DND-41 (cell line): ENCODE measurements around the gene MTOR.

Experiments
- EZH2 ChIP-seq: IDR thresholded peaks from 3 replicates; pipeline ENCODE4 v1.6.1; 2012; ENCODE audit warnings: borderline replicate concordance, low read depth, mild to moderate bottlenecking, moderate library complexity, low read length, inconsistent platforms; ENCODE audit not compliant: severe bottlenecking
- TF ChIP-seq, protein P1 (sequence below): IDR thresholded peaks from 2 replicates; pipeline ENCODE4 v1.5.1; 2012; ENCODE audit warnings: borderline replicate concordance, low read length, moderate library complexity, mild to moderate bottlenecking; ENCODE audit not compliant: poor library complexity, severe bottlenecking; ENCODE audit errors: extremely low read depth

DNA sequence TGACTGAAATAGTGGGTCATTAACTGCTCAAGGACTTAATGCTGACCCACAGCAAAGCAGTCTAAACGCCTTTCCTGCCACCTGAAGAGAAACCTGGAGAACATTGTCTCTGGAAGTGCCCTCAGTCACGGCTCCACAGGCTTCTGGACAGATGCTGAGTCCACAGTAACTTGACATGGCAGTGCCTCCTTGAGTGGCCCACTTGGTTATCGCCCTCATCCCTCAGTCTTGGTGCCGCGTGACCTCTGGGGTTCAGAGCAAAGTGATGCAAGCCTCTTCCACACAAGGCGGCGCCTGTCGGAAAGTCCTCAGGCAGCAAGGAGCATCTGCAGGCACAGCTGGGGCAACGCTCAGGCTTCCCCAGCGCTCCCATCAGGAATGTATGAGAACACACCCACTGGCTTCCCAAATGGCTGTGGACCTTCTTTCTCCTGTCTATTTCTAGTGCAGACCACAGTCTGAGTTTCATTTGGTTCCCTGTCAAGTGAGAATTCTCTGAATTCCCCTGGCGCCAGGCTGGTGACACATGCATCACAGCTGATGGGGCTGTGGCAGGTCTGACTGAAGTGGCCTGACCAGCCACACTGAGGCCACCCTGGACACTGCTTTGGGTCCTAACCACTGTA lies 86.2 kb downstream of the MTOR start:
- TF ChIP-seq, protein P1, sequence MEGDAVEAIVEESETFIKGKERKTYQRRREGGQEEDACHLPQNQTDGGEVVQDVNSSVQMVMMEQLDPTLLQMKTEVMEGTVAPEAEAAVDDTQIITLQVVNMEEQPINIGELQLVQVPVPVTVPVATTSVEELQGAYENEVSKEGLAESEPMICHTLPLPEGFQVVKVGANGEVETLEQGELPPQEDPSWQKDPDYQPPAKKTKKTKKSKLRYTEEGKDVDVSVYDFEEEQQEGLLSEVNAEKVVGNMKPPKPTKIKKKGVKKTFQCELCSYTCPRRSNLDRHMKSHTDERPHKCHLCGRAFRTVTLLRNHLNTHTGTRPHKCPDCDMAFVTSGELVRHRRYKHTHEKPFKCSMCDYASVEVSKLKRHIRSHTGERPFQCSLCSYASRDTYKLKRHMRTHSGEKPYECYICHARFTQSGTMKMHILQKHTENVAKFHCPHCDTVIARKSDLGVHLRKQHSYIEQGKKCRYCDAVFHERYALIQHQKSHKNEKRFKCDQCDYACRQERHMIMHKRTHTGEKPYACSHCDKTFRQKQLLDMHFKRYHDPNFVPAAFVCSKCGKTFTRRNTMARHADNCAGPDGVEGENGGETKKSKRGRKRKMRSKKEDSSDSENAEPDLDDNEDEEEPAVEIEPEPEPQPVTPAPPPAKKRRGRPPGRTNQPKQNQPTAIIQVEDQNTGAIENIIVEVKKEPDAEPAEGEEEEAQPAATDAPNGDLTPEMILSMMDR = no peak
- no peak for TF ChIP-seq EZH2
